ENCODE results near the gene SIRPA.

DNA sequence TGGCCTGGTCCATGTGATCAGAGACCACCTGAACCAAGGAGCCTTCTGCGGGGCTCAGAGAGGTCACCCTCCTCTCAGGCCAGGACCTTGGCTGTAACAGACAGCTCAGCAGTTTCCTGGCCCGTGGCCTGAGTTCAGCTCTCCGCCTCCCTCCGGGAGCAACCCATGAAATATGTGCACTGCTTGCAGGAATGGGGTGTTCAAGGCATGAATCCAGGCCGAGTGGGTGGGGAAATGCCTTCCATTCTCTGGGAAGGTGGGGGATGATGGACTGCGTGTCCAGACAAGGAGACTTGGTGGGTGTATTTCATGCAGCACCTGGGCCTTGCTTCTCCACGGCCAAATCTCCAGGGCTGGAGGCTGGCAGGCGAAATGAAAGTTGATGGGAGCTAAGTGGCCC lies 46.0 kb downstream of the SIRPA start:
- TF ChIP-seq, protein P1, sequence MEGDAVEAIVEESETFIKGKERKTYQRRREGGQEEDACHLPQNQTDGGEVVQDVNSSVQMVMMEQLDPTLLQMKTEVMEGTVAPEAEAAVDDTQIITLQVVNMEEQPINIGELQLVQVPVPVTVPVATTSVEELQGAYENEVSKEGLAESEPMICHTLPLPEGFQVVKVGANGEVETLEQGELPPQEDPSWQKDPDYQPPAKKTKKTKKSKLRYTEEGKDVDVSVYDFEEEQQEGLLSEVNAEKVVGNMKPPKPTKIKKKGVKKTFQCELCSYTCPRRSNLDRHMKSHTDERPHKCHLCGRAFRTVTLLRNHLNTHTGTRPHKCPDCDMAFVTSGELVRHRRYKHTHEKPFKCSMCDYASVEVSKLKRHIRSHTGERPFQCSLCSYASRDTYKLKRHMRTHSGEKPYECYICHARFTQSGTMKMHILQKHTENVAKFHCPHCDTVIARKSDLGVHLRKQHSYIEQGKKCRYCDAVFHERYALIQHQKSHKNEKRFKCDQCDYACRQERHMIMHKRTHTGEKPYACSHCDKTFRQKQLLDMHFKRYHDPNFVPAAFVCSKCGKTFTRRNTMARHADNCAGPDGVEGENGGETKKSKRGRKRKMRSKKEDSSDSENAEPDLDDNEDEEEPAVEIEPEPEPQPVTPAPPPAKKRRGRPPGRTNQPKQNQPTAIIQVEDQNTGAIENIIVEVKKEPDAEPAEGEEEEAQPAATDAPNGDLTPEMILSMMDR (IDR thresholded peaks at IDR 0.05) = no peak
- TF ChIP-seq POLR2AphosphoS5 (IDR thresholded peaks at IDR 0.05) (peak; percentile 76), POLR2A (IDR thresholded peaks at IDR 0.05) (no peak)
